NCI-H1417 (cell line): ENCODE data around the gene SUPT4H1.
"Not testable (repeated sequence)": the region's sequence is repeated elsewhere in the genome, so short reads cannot be mapped to it uniquely, and the experiment has no call there.

ENCODE experiments used
- DNase-seq, 3 experiments: peaks; one replicate each; lab custom pipeline; 2025; lab: John Stamatoyannopoulos, UW

SUPT4H1 gene

DNA sequence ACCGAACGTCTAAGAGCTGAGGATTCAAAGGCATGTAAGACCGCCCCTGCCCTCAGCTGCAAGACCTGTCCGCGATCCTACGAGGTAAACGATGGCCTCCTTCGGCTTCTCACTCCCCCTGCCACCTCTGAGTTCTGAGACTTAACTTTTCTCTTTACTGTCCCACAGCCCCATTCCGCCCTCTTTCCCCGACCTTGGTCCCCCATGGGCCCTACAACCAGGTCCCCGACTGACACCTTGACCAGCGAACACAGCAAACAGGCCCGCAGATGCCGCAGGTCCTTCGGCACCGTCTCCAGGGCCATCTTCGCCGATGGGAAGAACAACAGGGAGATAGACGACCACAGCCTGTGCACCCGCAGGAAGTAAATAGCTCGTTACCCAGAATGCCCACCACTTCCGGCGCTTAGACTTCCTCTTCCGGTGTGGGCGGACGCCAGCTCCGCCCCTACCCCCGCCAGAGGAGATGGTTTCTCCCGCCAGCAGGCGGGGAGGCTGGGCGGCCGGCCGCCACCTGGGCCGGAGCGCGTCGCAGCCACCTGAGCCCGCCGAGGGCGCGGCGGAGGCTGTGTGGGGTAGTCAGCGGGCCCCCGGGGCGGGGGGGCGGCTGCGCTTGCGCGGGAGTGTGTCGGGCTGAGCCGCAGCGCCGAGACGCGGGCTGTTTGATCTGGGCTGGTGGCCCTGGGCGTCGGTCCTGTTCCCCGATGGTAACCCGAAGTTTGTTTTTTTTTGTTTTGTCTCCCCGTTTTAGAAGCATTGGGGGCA is at the start of gene SUPT4H1:
SUPT4H1 (minus strand) TSS at position 371 of the 765 bp plus-strand sequence; CDS start at position 305, 66 bp downstream.
- peak; percentile 96 to 97 (median 96) for DNase-seq

DNA sequence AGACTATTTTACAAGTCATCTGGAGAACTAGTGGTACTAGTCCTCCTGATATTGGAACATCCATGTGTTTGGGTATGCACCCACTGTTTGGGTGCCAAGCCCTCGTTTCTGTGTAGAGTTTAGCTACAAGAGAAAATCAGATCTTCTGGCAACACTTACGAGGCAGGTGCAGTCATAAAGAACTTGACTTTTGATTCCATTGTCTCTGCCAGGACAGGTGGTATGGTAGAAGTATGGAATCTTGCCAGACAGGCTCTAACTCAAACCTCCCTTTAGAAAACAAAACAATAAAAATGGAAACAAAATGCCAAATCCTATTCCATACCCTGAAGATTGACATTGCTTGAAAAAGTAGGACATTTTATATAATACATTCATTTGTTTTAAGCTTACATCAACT is 49.3 kb upstream of the SUPT4H1 start:
- DNase-seq, result peak in 1 of 3 experiments; percentile 30

DNA sequence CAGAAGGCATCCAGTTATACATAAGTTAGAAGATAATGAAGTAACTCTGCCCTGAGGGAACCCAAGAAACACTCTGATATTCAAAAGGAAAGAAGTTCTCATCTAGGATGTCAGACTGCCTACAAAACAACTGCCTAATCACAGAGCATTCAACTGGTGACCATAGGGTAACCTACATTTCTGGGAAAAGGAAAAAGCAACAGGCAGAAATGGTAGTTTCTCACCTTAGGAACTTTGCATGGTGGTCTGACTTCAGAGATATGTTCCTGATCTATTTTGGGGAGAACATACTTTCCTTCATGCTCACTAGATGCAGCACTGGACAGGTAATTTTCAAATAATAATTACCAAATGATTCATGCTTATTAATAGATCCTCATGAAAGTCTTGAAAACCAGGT is 48.8 kb upstream of the SUPT4H1 start:
- no peak for DNase-seq

DNA sequence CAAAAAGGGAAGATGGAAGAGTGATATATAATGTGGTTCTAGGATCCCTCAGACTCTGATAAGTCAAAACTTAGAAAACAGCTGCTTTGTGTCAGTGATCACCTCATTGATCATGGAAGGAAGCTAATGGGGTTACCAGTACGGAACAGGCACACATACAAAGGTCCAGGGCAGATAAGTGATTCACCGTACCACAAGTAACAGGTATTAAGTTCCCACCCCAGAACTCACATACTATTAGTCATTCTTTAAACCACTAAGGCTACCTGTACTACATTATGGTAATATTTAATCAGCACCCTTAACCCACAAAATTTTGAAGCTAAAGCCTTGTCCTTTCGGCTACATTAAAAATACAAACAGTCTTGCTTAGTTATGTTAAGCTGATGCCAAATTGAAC is 48.0 kb upstream of the SUPT4H1 start:
- no peak for DNase-seq

DNA sequence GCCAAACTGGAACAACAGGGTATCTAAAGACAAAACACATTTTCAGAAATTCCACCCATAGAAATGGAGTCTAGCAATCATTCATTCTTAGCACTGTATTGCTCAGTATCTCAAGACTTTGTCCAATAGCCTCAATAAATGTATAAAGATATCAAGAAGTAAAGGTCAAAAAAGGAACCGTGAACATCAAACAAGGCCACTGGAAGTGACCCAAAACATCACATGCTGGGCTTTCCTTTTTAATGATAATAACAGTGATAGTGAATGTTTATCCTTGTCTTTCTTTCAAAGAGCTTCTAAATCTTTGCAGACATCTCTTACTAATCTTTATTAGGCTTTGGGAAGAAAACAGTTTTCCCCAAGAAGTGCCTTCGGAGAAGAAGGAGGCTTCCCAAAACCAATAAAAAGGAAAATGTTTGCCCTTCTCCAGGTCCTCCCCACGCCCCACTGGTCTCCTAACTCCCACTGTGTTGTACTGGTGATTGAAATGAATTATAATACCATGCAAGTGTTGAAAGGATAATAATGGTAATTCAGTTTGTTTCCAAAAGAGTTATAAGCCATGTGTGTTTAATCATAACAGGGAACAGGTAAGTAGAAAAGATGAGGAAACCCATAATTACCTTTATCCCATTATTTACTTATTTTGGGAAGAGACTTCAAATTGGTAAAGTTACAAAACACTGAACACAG is 46.7 kb upstream of the SUPT4H1 start:
- DNase-seq, result peak in 2 of 3 experiments; percentile 31 to 76

DNA sequence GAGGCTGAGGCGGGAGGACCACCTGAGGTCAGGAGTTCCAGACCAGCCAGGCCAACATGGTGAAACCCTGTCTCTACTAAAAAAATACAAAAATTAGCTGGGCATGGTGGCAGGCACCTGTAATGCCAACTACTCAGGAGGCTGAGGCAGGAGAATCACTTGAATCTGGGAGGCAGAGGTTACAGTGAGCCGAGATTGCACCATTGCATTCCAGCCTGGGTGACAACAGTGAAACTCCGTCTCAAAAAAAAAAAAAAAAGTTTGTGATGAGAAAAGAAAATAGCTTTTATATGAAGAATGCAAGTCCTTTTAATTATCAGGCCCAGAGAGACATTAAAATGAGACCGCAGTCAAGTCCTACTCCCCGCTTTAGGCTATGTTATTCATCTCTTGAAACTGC is 45.4 kb upstream of the SUPT4H1 start:
- DNase-seq, result not testable (repeated sequence)

DNA sequence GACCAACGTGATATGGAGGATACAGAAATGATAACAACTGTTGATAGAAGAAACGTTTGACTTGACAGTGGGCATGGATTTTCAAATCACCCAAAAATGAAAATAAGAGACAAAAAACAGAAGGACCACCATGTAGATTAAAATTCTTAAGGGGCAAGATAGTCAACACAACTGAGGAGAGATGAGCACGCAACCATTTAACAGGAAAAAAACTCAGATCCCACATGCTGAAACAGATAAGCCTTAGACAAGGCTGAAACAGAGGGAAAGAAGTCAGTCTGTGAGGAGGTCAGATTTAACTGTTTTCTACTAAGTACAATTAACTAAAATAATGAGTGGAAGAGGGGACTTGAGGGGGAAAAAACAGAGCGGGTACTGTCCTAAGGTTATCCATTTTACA is 44.2 kb upstream of the SUPT4H1 start:
- DNase-seq, result no peak

DNA sequence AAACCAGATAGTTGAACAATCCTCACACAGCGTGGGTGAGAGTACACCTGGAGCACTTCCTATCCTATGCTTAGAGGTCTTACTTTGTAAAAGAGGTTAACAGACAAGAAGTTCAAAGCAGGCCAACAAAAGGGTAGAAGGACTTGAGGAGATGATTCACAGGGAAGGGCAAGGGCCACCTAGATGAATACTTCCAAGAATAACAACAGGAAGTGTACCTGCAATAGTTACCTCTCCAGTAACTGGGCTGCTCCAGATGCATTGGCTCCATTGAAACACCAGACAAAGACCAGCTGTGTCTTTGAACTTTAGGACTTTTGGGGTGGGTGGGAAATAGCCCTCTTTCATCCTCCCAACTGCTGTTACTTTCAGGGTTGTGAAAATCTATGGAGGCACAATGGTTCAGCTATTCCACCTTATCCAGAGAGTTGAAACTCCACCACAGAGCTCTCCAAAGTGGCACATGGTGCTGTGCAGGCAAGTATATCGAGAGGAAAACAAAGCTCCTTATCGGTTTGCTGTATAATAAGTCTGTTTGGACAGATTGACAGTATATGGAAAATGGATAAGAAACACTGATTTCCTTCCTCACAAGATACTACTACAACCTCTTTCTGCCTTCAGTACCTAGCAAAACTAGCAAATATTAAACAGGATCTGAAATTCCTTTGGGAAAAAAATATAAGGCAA is 42.7 kb upstream of the SUPT4H1 start:
- no peak for DNase-seq

DNA sequence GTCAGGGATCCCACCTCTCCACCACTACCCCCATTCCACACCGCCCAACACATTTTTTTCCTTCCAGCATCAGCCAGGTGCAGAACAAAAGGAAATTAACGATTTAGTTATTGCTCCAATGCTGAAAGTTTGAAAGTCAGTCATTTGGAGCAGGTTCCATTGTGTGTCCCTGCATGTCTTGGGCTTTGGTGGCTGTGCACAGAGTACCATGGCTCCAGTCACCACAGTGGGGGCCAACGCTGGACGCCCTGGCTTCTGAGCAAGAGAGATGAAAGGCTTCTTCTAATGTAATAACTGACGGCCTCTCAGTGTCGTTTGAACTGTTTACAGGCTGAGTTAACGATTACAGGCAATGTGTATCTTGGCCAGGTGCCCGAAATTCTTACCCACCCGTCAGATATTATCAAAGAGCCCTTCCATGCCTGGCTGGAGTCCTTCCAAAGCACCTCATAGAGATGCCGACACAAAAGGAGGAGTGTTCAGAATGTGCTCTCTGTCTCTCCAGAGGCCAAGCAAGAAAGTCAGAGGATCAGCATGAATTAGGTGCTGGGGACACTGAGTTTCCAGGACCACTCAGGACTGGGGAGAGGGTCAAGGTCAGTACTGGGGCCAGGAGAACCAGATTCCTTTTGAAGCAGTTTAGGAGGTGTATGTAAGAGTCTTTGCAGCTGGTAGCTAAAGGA is 39.4 kb upstream of the SUPT4H1 start:
- DNase-seq, result peak; percentile 81 to 97 (median 88)

DNA sequence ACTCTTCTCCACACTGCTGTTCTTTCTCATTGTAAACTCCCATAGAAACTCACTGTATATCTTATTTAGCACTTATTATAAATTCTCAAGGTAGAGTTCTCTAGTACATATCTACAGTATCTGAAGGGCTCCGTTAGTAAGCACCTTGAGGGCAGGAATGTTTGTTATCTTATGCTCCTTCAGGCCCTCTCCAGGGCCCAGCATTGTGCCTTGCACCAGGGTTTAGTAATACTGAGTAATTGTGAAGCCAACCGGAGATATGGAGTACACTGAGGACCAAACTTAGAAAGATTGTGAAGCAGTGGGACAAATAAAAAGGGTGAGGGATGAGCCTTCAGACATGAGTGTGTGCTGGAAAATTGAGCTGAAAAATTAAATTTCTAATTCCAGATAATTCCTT is 38.9 kb upstream of the SUPT4H1 start:
- DNase-seq, result no peak

DNA sequence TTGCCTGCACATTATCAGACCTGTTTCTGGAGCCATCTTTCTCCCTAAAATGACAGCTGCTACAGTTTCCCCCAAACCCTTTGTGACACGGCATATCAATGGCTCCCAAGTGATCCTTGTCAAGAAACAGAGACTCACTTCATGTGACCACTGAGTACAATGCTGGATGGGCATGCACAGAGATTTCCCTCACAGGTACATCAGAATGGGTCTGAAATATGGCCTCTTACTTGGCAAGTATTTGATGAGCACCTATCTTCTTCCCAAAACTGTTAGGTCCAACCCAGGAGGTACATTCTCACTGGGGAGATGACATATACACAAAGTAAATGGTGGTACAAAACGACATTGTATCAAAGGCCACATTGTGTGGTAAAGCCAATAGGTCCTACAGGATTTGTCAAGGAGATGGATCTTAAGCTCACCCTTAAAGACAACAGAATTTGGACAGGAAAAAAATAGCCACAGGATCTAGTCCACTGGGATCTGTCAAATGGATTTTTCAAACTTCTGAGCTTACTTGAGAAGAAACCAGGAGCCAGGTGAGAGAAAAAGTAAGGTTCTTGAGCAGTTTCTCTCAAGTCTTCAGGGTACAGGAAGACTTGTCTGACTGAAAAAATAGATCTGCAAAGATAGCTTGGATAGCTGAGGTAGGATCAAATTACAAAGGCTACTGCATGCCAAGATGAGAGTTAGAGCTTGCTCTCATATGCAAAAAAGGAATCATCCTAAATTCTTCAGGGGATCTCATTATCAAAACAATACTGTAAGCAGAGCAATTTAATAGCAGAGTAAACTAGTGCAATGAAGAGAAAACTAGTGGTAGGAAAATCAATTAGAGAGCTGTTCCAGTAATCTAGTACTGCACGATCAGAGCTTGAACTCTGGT is 36.5 kb upstream of the SUPT4H1 start:
- DNase-seq, result no peak

DNA sequence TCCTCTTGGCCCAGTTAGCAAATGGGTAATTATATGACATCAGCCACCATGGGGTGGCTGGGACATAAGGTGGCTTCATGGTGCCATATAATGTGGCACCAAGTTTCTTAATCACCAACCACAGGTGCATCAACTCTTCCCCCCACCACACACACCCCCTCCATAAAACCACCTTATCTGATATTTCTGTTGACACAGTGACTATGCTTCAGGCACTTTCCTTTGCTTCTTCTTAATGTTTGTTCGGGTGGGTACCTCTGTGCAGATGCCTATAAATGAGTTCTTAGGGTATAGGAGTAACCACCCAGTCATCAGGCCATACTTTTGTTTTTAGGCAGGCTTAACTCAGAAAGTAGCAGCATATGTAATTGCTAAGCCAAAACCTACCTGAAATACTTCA is 35.8 kb upstream of the SUPT4H1 start:
- DNase-seq, result no peak

DNA sequence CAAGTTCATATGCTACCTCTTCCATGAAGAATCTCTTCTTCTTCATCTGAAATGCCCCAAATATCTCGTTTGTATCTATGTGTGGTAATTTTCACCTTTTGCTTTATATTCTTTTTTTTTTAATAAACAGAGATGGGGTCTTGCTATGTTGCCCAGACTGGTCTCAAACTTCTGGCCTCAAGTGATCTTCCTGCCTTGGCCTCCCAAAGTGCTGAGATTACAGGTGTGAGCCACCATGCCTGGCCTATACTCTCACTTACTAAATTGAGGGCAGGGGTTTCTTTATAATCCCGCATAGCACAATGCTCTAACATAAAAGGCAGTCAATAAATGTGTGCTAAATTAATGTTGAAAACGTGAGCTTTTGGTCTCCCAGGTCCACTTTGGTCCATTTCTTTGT is 34.7 kb upstream of the SUPT4H1 start:
- DNase-seq, result no peak

DNA sequence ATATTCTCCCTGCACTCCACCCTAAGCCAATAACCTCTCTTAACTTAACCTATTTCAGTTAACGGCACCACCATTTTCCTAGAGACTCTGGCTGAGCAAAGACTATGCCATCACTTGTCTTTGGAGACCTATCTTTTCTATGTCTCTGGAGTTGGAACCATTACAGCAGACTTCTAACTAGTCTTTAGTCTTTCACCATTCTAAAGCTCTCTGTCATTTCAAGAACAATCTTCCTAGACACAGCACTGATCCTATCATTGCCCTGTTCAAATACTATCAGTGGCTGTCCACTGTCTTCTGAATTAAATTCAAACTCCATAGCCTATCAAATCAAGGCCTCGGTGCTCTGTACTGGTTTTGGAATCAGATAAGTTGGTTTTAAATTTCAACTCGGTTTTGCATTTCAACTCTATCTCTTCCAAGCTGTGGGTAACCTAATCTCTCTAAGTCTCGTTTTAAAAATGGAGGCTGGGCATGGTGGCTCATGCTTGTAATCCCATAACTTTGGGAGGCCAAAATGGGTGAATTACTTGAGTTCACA is 33.4 kb upstream of the SUPT4H1 start:
- no peak for DNase-seq

DNA sequence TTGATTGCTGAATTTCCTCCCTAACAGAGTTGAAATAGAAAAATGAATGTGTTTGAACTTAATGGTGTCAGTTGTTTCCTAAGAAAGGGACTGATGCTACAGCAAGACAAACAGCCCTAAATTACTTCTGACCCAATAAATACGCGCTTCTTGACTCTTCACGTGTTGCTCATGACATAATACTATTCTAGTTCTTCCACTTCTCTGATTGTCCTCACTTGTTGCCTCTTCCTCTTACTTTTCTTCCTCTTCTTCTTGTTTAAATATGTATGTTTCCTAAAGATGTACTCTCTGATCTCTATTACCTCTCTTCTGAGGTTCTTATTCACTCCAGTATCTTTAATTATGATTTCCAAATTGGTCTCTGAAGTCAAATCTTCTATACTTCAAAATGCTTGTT is 32.9 kb upstream of the SUPT4H1 start:
- no peak for DNase-seq

DNA sequence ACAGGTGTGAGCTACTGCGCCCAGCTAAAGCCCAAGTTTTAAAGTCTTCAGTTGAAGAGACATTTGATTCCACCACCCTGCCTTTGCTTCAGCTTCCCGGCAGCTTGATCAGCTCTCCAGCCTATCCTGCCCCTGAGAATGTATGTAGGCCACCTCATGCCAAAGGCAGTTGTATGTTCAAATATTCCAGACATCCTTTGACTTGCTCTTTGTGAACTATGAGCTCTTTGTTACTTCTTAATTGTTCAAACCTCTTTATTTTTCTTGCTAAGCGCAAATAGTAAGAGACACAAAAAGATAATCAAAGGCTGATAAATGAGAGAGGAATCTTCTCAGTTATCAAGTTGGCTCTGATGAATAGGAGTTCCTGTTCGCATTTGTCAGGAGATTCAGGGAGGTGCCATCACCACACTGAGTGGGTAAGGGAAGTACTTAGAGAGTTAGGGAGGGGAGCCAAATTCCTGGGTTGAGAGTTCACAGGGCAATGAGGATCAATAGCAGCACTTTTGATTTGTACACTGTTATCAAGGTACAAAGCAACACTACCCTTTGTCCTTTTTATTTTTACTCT is 32.0 kb upstream of the SUPT4H1 start:
- DNase-seq, result no peak

DNA sequence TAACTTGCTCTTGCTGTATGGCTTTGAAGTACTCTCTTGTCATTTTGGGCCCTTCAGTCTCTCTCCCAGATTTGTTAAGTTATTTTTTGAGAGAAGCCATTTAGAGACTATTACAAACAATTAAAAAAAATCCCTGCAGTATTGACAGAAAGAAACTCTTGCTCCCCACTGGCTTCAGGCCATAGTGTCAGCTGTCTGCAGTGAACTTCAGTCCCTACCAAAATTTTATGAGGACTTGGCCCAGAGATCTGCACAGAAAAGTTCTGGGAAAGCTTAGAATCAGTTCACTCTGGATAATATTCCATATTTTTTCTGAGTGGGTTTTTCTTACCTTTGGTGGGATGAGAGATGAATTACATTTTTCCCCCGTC is 30.9 kb upstream of the SUPT4H1 start:
- DNase-seq, result no peak

DNA sequence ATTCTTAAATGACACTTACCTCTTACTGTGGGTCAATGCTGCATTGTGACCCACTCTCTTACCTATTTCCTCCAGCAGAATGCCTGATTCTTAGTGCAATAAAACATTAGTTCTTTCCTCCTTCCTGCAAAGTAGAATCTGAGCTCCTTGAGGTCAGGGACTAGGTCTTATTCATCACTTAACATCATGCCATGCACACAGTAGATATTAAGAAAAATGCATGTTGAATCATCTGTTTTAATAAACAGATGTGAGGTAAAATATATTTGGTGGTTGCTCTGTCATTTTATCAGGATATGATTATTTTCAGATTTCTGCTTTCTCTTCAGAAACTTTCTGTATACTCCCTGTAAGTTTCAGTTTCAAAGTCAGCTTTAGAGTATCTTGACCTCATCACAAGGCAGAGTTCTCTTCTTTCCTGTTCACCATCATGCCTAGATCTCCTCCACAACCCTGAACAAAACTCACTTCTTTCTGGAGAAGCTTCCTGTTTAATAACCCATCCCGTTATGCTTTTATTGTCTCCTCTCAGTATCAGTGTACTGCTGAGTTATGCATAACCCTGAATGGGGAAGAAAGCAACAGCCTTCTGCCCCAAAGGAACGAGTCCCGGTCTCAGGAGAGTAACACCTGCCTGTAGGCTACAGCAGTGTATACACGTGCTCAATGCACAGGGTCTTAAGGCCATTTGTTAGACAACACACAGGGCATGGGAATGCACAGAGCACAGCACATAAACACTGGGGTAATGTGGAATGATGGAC is 30.3 kb upstream of the SUPT4H1 start:
- no peak for DNase-seq

DNA sequence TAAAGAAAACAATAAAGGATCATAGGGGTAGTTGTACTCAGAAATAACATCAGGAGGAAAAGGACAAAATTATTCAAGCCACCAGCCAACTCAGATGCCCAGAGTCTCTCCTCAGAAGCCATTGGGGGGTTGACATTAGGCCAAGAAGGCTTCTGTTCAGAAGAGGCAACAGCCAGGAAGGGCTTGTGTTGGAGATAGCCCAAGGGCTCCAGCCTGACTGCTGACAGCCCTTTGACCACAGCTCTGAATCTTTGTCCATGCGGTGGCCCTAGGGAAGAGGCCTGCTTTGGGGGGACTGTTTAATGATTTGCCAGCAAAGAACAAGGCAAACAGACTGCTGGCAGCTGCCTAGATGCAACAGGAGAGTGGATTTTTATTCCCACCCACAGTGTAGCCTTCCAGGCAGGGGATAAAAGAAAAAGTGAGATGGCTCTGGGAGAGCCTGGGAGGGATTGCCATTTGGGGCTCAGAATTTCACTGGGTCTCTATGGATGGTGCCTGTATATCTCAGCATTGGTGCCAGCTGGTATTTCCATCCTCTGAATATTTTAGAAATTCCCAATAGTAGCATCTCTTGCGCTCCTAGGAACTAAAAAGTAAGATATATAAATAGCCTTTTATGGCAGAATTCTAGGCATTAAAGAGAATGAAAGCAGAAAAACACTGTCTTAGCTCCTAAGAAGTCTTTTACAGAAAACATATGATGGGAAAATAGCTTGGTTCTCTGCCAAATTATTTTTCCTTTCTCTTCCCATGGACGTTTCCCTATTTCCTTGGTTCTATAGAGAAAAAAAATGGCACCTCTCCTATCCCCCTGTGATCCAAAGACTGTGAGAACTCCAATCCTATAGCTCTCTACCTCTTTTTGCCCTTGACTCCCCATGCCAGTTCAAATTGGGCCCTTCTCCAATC is 29.4 kb upstream of the SUPT4H1 start:
- no peak for DNase-seq
